ENCODE measurements around the gene CENPV. TPM values are rescaled to one million over a fixed set of nuclear protein-coding genes. Genes with fewer than 3 reads are reported as not detected.

The CENPV gene
- total and polyA plus RNA-seq, 2 experiments from 2014 or later, result 8.7 to 11.8 TPM

- H3K27ac ChIP-seq, result peak overlapping the region; percentile 67
- no peaks in the 10 kb centered on the region for H3K9me2 ChIP-seq (ENCODE audit: insufficient read depth)
- WGBS, 2 experiments (ENCODE audit: low coverage in 1 of 2, low lambda C conversion rate in 2 of 2, missing lambda C conversion rate in 2 of 2), result 0 to 4% methylated on average over 2 of the region's 2 CpGs
- in situ Hi-C loops (cut with MboI), result no loop called here
- H3K36me3 ChIP-seq (ENCODE audit: low read depth), result peaks cover 9% of the 10 kb centered on the region
- H3K79me2 ChIP-seq (ENCODE audit: insufficient read depth), result peaks cover 20% of the 10 kb centered on the region
- H4K20me1 ChIP-seq (ENCODE audit: insufficient read depth), result peaks cover under 1% of the 10 kb centered on the region; the same call in 1 of the 2 replicates
- DNase-seq, result peak; percentile 91
- no peak for TF ChIP-seq EZH2 (IDR thresholded peaks at IDR 0.05; ENCODE audit: insufficient read depth, poor library complexity, severe bottlenecking)
- TF ChIP-seq EZH2phosphoT487 (IDR thresholded peaks at IDR 0.05; ENCODE audit: insufficient read depth, low read depth), result no peak
- H3K4me2 ChIP-seq (ENCODE audit: unreplicated experiment), result peak overlapping the region; percentile 55
- H2AFZ ChIP-seq, result peak overlapping the region; percentile 36; the same call in 1 of the 2 replicates
- H3K4me3 ChIP-seq, result no peak overlapping the region
- no peaks in the 10 kb centered on the region for H3K27me3 ChIP-seq (replicated peaks; ENCODE audit: insufficient read depth)
- H3F3A ChIP-seq (ENCODE audit: insufficient read depth), result peaks cover 17% of the 10 kb centered on the region
- peaks cover 19% of the 10 kb centered on the region for H3K4me1 ChIP-seq (ENCODE audit: insufficient read depth)
- peak overlapping the region; percentile 29 for H3K9ac ChIP-seq
- H3K9me3 ChIP-seq (ENCODE audit: low read depth), result no peaks in the 10 kb centered on the region
These were observed 24.7 kb upstream of the CENPV start for GRCh38 chr17:16377941-16378341.

GRCh38 chr17:16374146-16374938 lies 21.1 kb upstream of the CENPV start:
- Histone ChIP-seq H3K4me2 (ENCODE audit: unreplicated experiment) (no peak overlapping the region), H3K27ac (no peak overlapping the region), H3K4me1 (ENCODE audit: insufficient read depth) (peaks cover 10% of the 10 kb centered on the region), H3K79me2 (ENCODE audit: insufficient read depth) (no peaks in the 10 kb centered on the region), H3K9me3 (ENCODE audit: low read depth) (no peaks in the 10 kb centered on the region), H4K20me1 (ENCODE audit: insufficient read depth) (no peaks in the 10 kb centered on the region), H3K9ac (no peak overlapping the region), H2AFZ (no peak overlapping the region), H3K9me2 (ENCODE audit: insufficient read depth) (no peaks in the 10 kb centered on the region), H3F3A (ENCODE audit: insufficient read depth) (peaks cover 15% of the 10 kb centered on the region), H3K36me3 (ENCODE audit: low read depth) (no peaks in the 10 kb centered on the region), H3K4me3 (no peak overlapping the region), H3K27me3 (replicated peaks; ENCODE audit: insufficient read depth) (no peaks in the 10 kb centered on the region)
- 64 to 67% methylated on average over 16 of the region's 16 CpGs for WGBS, 2 experiments (ENCODE audit: low coverage in 1 of 2, low lambda C conversion rate in 2 of 2, missing lambda C conversion rate in 2 of 2)
- in situ Hi-C loops (cut with MboI), result no loop called here
- TF ChIP-seq EZH2 (IDR thresholded peaks at IDR 0.05; ENCODE audit: insufficient read depth, poor library complexity, severe bottlenecking) (no peak), EZH2phosphoT487 (IDR thresholded peaks at IDR 0.05; ENCODE audit: insufficient read depth, low read depth) (no peak)
- DNase-seq, result peak; percentile 90

DNA sequence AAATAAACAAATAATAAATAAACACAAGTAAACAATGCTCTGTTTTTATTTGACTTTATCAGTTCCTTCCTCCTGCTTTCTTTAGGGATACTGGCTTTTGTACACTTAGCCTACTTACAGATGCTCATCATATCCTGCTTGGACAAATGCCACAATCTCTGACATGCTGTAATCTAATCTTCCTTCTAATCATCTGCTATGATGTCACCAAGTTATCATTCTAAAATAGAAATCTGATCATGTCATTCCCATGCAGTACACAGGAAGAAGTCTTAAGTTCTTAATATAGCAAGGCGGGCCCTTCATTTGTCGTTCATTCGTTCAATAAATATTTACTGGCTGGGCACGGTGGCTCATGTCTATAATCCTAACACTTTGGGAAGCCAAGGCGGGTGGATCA lies 18.5 kb upstream of the CENPV start:
- H3K4me3 ChIP-seq, result no peak overlapping the region
- no peaks in the 10 kb centered on the region for H3K27me3 ChIP-seq (replicated peaks; ENCODE audit: insufficient read depth)
- no peak overlapping the region for H3K9ac ChIP-seq
- in situ Hi-C loops (cut with MboI), result no loop called here
- DNase-seq, result peak; percentile 59
- no peaks in the 10 kb centered on the region for H3F3A ChIP-seq (ENCODE audit: insufficient read depth)
- no peaks in the 10 kb centered on the region for H3K79me2 ChIP-seq (ENCODE audit: insufficient read depth)
- H3K9me3 ChIP-seq (ENCODE audit: low read depth), result no peaks in the 10 kb centered on the region
- no peaks in the 10 kb centered on the region for H3K9me2 ChIP-seq (ENCODE audit: insufficient read depth)
- H2AFZ ChIP-seq, result no peak overlapping the region
- no peak overlapping the region for H3K27ac ChIP-seq
- H3K4me2 ChIP-seq (ENCODE audit: unreplicated experiment), result no peak overlapping the region
- no peaks in the 10 kb centered on the region for H3K4me1 ChIP-seq (ENCODE audit: insufficient read depth)
- H3K36me3 ChIP-seq (ENCODE audit: low read depth), result no peaks in the 10 kb centered on the region
- no peaks in the 10 kb centered on the region for H4K20me1 ChIP-seq (ENCODE audit: insufficient read depth)
- 80 to 85% methylated on average over 5 of the region's 5 CpGs for WGBS, 2 experiments (ENCODE audit: low coverage in 1 of 2, low lambda C conversion rate in 2 of 2, missing lambda C conversion rate in 2 of 2)
- no peak for TF ChIP-seq EZH2phosphoT487 (IDR thresholded peaks at IDR 0.05; ENCODE audit: insufficient read depth, low read depth)
- no peak for TF ChIP-seq EZH2 (IDR thresholded peaks at IDR 0.05; ENCODE audit: insufficient read depth, poor library complexity, severe bottlenecking)

GRCh38 chr17:16364625-16365024 lies 11.4 kb upstream of the CENPV start:
- no peak for DNase-seq
- H3K27me3 ChIP-seq (replicated peaks; ENCODE audit: insufficient read depth), result no peaks in the 10 kb centered on the region
- TF ChIP-seq EZH2 (IDR thresholded peaks at IDR 0.05; ENCODE audit: insufficient read depth, poor library complexity, severe bottlenecking), result no peak
- TF ChIP-seq EZH2phosphoT487 (IDR thresholded peaks at IDR 0.05; ENCODE audit: insufficient read depth, low read depth), result no peak
- H3K4me1 ChIP-seq (ENCODE audit: insufficient read depth), result no peaks in the 10 kb centered on the region
- no peaks in the 10 kb centered on the region for H3K9me2 ChIP-seq (ENCODE audit: insufficient read depth)
- H3K79me2 ChIP-seq (ENCODE audit: insufficient read depth), result no peaks in the 10 kb centered on the region
- no peaks in the 10 kb centered on the region for H3F3A ChIP-seq (ENCODE audit: insufficient read depth)
- in situ Hi-C loops (cut with MboI), result no loop called here
- no peaks in the 10 kb centered on the region for H3K36me3 ChIP-seq (ENCODE audit: low read depth)
- H3K27ac ChIP-seq, result no peak overlapping the region
- no peak overlapping the region for H3K4me3 ChIP-seq
- no peak overlapping the region for H3K9ac ChIP-seq
- 0 out of 2 replicates have a peak overlapping the region, but pooled peaks have one; percentile 63 for H2AFZ ChIP-seq
- no peaks in the 10 kb centered on the region for H3K9me3 ChIP-seq (ENCODE audit: low read depth)
- no peaks in the 10 kb centered on the region for H4K20me1 ChIP-seq (ENCODE audit: insufficient read depth)
- H3K4me2 ChIP-seq (ENCODE audit: unreplicated experiment), result no peak overlapping the region
